ENCODE measurements around the gene FAAP100. TPM values are rescaled to one million over a fixed set of nuclear protein-coding genes. Genes with fewer than 3 reads are reported as not detected.
A peak's percentile ranks its signal among the peaks of the same experiment; 100 is the strongest.

Gene FAAP100
- total RNA-seq, 1 donor from 2014 or later, result 15.4 TPM

DNA sequence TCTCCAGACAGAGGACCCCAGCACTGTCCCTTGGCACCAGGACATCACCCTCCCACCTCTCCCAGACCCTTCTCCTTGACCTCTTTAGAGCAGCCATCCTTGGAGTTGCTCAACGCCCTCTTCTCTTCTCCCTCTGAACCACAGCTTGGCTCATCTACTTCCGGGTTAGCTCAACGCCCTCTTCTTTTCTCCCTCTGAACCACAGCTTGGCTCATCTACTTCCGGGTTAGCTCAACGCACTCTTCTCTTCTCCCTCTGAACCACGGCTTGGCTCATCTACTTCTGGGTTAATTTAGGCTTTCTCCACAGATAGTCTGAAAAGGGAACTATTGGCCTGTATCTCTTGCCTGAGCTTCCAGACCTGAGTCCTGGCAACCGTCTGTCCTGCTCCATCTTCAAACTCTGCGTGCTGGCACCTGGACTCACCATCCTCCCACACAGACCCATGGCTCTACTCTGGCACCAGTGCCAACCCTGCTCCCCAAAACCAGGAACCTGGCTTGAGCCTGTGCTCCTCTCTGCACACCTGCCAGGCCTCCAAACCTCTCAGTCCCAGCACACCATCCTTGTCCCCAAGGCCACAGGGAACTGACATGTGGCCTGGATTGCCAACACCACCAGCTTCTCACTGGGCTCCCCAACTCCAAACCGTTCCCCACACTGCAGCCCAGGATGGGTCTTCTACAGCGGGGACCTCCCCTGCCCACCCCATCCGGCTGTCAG lies 25.3 kb upstream of the FAAP100 start:
- no peak for DNase-seq
- intact Hi-C loops (cut with micrococcal nuclease), result no loop called here
- ATAC-seq, result peak; percentile 19

DNA sequence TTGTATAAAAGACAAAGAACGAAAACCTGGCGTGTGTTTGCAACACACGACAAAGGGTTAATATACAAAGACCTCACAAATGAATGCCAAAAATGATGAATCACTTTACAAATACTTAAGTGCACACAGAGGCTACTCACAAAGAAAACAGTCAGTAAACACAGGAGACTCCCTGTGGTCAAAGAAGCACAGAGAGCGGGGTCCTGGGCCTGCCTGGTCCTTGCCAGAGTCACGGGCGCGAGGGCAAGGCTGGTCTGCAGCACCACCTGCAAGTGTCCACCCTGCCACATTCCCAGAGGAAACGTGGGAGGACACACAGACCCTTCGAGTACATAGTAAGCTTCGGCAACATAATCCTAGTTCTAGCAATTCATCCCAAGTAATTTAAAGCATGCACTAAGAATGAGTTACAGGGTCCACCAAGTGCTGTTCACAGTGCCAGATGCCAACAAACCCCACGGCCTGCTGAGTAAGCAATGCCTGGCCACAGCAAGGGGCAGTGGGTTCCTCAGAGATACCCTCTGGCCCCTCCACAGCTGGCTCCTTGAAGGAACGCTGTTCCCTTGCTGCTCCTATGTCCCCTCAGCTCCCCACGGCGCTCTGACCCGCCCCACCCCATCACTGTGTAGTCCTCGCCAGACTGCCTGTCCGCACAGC lies 24.6 kb upstream of the FAAP100 start:
- no peak for ATAC-seq
- no peak for DNase-seq
- intact Hi-C loops (cut with micrococcal nuclease), result no loop called here

DNA sequence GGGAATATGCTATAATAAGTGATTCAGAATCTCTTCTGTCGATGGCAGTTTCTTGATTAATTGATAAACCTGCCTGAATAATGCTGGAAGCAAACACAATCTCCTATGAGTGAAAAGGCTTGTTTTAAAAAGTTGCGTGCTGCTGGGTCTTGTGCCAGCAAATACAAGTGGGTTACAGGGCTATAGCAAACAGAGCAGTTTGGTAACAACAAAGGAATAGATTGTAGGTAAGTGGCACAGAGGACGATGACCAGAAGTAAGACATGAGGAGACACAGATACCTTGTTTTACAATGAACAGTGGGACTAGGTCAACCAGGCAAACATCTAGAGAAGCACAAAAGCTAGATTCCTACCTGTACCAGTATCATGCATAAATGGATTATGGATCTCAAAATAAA lies 23.7 kb upstream of the FAAP100 start:
- DNase-seq (no peak), ATAC-seq (no peak)
- intact Hi-C loops (cut with micrococcal nuclease), result no loop called here

DNA sequence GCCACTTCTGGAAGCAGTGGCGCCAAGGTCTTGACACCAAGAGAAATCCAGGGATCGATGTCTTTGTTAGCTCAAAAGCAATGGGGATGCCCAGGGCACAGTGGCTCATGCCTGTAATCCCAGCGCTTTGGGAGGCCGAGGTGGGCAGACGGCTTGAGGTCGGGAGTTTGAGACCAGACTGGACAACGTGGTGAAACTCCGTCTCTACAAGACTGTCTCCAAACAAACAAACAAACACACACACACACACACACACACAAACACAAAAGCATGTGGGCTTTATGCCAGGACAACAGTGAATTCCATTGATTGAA lies 22.4 kb upstream of the FAAP100 start:
- ATAC-seq (no peak), DNase-seq (no peak)
- intact Hi-C loops (cut with micrococcal nuclease), result no loop called here

DNA sequence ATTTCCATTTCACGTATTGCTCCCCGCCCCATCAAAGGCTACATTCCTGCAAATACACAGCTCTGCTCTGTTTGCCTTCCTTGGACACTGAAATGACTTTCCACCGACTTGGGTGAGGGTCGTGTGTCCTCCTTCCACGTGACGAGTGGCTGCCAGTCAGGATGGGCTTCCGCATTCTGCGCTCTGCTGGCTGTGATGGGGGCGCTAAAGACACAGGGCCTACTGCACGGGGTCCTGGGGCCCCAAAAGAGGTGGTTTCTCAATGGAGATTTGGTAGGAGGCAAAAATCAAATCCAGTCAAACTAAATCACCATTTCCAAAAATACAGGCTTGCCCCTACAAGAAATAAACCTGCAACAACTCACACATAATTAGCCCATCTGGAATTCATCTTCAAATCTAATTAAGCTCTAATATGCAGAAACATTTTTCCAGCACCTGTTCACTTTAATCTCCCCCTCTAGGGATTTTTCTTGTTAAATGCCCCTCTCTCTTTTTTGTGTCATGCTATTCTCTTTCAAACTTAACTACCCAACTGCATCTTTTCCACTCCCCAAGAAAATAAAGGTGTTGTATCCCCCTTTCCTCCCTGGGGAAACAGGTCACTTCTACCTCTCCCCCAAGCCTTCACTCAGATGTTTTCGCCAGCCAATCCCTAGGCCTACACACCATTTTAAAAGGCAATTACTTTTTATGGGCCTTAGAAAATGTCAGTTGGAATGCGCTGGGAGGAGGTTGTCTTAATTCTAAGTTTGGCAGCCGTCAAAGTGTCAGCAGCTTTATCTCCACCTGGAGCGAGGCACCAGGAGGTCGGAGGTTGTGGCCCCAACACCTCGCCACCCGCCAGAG lies 21.9 kb upstream of the FAAP100 start:
- no peak for ATAC-seq
- DNase-seq, result no peak
- intact Hi-C loops (cut with micrococcal nuclease), result no loop called here

DNA sequence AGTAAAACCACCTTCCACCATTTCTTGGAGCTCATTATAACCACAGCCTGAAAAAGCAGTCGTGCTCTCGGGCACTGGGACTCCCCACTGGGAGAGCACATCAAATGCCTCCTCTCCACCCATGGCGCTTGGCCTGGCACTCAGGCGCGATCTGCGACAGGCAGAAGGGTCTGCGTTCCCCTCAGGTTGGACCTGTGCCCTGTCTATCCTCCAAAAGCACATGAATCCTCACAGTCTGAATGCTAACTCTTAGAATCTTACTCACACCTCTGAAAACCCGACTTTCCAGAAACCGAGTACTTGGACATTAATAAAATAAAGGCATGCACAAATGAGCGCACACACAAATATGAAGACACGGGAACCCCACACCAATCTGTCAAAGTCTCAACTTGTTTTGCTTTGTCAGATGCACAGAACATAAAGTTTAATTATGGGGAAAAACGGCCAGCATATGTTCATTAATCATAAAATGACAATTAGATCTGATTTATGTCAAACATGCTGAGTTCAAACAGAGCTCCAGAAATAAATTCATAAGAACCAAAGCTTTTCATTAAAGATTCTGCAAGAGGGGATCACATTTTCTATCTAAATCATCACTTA lies 20.5 kb upstream of the FAAP100 start:
- DNase-seq (no peak), ATAC-seq (no peak)
- intact Hi-C loops (cut with micrococcal nuclease), result no loop called here

DNA sequence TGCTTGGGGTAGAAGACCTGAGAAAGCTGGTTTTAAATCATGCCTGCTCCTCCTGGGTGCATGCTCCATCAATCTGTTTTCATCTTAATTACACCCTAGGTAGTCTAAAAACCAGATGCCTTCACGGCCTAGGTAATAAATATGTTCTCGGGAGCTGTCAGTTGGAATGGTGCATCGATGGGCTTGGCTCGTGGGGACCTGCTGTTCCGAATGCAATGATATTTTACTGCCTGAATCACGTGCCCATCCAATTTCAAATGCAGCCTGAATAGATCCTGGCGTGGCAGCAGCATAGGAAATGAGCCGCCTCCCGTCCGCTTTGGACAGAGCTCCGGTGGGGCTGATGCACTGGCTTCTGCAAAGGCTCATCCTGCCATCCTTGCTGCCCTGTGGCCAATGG lies 18.8 kb upstream of the FAAP100 start:
- DNase-seq (no peak), ATAC-seq (no peak)
- intact Hi-C loops (cut with micrococcal nuclease), result no loop called here

DNA sequence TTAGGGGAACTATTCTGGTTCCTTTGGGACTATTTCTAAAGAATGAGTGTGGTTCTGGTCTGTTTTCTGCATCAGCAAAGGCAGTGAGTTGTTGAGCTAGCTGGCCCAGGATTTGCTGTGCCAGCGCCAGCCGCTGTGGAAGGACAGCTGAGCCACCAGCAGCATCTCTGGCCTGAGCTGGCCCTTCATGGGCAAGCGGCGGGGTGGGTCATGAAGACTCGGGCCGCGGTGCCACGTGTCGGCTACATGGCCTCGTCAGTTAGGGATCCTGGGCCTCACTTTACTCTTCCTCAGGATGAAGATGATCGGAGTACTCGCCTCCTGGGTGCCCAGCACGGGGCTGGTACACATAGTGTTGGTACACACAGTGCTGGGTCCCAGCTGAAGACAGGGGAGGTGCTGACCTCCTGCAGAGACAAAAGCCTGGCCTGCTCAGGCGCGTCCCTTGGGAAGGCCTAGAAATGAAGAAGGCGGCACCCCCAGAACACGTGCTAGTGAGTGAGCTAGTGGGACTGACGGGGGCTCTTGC lies 17.9 kb upstream of the FAAP100 start:
- intact Hi-C loops (cut with micrococcal nuclease), result no loop called here
- ATAC-seq, result no peak

DNA sequence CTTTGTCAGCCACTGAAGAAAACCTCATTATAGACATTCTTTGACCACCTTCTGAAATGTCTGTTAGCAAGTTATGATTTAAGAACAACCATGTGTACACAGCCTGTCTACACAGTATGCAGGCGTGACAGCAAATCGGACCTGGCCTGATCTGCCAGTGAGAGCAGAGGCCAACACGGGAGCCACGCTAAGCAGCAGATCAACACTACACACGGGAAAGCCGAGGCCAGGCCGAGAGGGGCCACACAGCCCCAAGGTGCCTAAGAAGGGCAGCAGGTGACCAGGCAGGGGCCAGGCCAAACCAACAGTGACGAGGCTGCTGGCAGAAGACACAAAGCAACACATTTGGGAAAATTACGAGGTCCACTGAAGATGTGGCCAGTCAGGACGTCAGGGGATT lies 16.3 kb upstream of the FAAP100 start:
- DNase-seq (no peak), ATAC-seq (no peak)
- intact Hi-C loops (cut with micrococcal nuclease), result no loop called here

More for the DNA sequence above, 17.9 kb upstream of the FAAP100 start:
- no peak for DNase-seq

DNA sequence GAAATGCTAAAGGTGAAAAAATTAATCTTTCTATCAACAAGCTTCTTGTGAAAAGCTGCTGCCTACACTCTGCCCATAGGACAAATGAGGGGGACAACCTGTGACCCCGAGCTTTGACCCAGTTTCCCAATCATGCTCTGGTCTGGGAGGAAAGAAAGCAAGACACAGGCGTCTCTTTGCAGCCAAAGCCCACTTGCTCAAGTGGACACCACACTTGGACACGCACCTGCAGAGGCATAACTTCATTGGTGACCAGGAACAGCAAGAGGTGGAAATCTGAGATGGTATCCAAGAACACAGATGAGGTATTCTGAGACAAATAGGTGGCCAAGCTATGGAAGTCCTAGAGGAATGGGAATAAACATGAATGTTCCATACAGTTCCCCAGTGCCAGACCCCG lies 15.0 kb upstream of the FAAP100 start:
- ATAC-seq (no peak), DNase-seq (no peak)
- intact Hi-C loops (cut with micrococcal nuclease), result no loop called here

DNA sequence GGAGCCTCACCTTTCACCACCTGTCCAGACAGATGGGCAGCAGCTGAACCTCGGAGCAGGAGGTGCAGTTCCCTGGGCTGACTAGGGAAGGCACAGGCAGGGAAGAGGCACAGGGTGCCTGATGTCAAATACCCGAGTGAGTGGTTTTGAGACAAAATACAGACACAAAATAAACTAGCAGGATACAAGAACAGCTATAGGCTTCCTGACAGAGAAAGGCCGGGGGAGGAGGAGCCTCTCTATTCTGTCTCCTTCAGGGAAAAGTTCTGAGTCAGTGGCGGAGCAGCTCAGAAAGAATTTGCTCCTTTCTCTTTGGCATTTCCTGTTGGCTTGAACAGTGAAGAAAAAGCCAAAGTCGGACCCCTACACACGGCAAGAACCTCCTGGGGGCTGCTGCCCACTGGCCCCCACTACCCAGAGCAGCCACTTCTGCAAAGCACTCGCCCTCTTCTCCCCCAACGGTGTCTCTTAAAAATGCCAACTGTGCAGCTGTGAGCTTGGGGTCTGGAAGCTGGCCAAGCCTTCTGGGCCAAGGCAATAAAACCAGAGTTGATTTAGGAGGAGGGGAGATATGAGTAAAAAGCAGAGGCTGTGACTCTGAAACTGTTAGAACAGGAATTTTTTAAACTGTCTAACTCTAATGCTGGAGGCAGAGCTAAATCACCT lies 14.4 kb upstream of the FAAP100 start:
- DNase-seq (peak; percentile 78), ATAC-seq (peak; percentile 73)
- intact Hi-C loops (cut with micrococcal nuclease), result no loop called here

DNA sequence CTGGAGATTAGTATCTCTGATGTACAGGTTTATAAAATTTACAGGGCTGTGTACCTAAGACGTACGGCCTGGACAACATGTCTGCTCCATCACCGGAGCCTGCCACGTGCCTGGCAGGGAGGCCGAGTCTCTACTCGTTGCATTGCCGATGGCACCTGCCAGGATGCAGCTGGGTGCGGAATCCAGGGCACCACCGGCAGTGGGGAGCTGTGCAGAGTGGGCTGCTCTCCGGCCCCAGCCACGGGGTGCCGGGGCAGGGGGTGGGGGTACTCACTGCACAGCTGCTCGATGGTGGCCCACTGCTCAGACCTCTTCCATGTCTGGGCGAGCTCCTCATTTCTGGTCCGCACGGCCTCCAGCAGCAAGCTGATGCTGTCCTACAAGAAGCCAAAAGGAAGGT lies 13.1 kb upstream of the FAAP100 start:
- intact Hi-C loops (cut with micrococcal nuclease), result no loop called here
- ATAC-seq (no peak), DNase-seq (no peak)

DNA sequence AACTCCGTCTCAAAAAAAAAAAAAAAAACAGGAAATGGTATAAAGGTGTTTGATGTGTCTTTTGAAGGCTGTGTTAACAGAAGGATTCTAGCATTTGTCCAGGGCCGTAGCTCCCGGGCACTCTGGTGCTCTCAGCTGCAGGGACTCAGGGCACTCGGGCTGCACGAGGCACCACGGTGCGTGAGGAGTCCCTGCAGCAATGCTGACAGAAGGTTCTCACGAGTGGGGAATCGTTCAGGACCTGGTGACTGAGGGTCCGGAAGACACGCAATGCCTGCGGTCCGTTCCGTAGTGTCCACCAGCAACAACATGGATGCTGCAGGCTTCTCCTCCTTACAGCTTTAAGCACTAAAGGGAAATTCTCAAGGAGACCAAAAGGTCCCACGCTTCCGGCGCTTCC lies 12.6 kb upstream of the FAAP100 start:
- ATAC-seq (no peak), DNase-seq (no peak)
- intact Hi-C loops (cut with micrococcal nuclease), result no loop called here

DNA sequence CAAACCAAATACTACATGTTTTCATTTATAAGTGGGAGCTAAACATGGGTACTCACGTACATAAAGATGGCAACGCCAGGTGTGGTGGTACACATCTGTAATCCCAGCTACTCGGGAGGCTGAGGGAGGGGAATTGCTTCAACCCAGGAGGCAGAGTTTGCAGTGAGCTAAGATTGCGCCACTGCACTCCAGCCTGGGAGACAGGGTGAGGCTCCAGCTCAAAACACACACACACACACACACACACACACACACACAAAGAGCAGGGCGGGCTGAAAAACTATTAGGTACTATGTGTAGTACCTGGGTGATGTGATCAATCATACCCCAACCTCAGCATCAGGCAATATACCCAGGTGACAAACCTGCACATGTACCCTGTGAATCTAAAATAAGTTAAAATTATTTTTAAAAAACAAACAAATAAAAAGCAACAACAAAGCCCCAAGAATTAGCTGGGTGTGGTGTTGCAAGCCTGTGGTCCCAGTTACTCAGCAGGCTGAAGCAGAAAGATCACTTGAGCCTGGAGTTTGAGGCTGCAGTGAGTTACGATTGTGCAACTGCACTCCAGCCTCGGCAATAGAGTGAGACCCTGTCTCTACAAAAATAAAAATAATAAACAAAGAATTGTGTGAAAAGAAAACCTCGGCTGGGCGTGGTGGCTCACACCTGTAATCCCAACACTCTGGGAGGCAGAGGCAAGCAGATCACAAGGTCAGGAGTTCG lies 11.9 kb upstream of the FAAP100 start:
- DNase-seq (no peak), ATAC-seq (no peak)
- intact Hi-C loops (cut with micrococcal nuclease), result no loop called here

DNA sequence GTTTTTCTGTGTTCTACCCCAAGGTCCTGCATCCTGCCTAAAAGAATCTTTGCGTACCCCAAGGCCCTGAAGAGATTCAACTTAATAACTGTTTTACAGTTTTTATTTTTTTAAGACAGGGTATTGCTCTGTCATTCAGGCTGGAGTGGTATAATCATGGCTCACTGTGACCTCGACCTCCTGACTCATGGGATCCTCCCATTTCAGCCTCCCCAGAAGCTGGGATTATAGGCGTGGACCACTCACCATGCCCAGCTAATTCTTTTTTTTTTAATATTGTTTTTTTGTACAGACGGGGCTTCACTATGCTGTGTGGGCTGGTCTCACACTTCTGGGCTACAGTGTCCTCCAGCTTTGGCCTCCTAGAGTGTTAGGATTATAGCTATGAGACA lies 9.3 kb upstream of the FAAP100 start:
- intact Hi-C loops (cut with micrococcal nuclease), result no loop called here
- ATAC-seq, result no peak
- no peak for DNase-seq

DNA sequence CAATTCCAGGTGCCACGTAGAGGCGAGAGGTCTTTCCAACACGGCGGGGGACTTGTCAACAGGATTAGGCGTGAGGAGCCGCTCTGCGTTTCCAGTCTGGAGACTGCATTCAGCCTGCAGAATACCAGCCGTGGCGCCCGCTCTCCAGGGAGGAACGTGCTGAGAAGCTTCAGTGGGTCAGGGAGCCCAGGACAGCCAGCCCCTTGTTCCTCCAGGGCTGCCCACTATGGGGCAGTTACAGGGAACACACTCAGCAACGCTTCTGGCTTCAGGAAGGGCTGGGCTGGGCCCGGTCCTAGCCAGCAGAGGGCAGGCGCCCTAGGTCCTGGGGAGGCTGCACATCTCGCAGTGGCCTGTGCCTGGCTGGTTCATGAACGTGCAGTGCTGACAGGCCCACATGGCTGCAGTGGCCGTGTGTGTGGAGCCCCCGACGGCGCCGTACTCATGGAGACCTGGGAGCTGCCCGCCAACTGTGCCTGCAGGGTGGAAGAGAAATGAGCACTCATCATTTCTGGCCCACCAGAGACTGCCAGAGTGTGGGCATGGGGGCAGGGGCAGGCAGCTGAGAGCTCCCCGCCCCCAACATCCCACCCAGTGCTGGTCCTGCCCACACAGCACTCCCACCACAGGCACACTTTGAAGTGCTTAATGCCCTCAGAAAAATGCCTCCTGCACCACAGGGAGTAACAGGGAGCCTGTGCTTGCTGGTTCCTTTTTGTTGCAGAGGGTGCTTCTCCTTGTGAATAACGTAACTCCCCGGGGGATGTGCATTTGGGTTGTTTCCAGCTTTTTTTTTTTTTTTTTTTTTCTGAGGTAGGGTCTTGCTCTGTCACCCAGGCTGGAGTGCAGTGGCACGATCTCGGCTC lies 7.0 kb upstream of the FAAP100 start:
- peak; percentile 69 for DNase-seq
- ATAC-seq, result peak; percentile 69
- intact Hi-C loops (cut with micrococcal nuclease), result no loop called here

DNA sequence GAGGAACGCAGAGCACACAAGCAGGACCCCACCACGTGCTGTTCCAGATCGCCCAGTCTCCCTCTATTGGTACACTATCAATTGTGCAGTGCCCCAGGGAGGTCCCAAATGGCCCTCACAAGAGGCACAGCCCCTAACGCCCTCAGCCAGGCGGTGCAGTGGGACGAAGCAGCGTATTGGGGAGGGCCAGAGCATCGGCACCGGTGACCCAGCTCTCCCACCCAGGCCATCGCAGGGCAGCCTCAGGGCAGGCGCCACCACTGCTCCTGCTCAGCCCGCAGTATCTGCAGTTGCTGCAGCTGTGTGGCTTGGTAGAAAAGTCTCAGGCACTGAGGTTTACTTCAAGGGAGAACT lies 5.9 kb upstream of the FAAP100 start:
- DNase-seq (no peak), ATAC-seq (no peak)
- intact Hi-C loops (cut with micrococcal nuclease), result no loop called here

All from left ventricle myocardium superior (tissue), 1 donor.